Upper lobe of right lung (tissue), 1 donor: Measurements from ENCODE around the gene ADH1C. TPM values are rescaled to one million over a fixed set of nuclear protein-coding genes. Genes with fewer than 3 reads are reported as not detected.

Source experiments
- ATAC-seq: fragments of 200-7000 bp; cut with Tn5 transposase; one replicate; pipeline ENCODE4 v1.9.1; 2020; ENCODE audit warnings: mild to moderate bottlenecking, moderate library complexity
- DNase-seq: peaks from one replicate; pipeline ENCODE4 v3.0.0-alpha.2; 2020
- H3K27ac ChIP-seq: fragments of 200-600 bp; one replicate; pipeline ENCODE4 v1.8.0; 2022
- H3K27me3 ChIP-seq: fragments of 200-600 bp; one replicate; pipeline ENCODE4 v1.8.0; 2022; ENCODE audit warnings: mild to moderate bottlenecking
- H3K36me3 ChIP-seq: fragments of 200-600 bp; one replicate; pipeline ENCODE4 v1.8.0; 2022
- H3K4me1 ChIP-seq: fragments of 200-600 bp; one replicate; pipeline ENCODE4 v1.8.0; 2022
- H3K4me3 ChIP-seq: fragments of 200-600 bp; one replicate; pipeline ENCODE4 v1.8.0; 2022; ENCODE audit warnings: mild to moderate bottlenecking
- H3K9me3 ChIP-seq: fragments of 200-600 bp; one replicate; pipeline ENCODE4 v1.8.0; 2022
- intact Hi-C: fragments of 100-400 bp; cut with DNase I; formaldehyde crosslinking; loops from one replicate; pipeline ENCODE4 v1.11.0; 2022
- total RNA-seq: library from RNA; stranded (reverse); fragmentation: NEBNext Ultra II Directional; extraction: Animal tissue kit (Norgen Biotek cat#: 25700); gene quantifications from one replicate; pipeline ENCODE4 v1.2.1, GENCODE V29; 2021
- TF ChIP-seq, protein P1 (sequence below): fragments of 200-600 bp; IDR thresholded peaks from one replicate; pipeline ENCODE4 v1.8.0; 2022; ENCODE audit warnings: antibody characterized with exemption
- donor health status: DM: no; HTN: yes; CAD: no; lungs with severe emphysema.

ADH1C gene
- total RNA-seq, 1 donor from 2014 or later = 6.8 TPM

GRCh38 chr4:99362768-99363167, 10.2 kb upstream of the ADH1C start:
- H3K27me3 ChIP-seq = no peaks in the 10 kb centered on the region
- TF ChIP-seq, protein P1, sequence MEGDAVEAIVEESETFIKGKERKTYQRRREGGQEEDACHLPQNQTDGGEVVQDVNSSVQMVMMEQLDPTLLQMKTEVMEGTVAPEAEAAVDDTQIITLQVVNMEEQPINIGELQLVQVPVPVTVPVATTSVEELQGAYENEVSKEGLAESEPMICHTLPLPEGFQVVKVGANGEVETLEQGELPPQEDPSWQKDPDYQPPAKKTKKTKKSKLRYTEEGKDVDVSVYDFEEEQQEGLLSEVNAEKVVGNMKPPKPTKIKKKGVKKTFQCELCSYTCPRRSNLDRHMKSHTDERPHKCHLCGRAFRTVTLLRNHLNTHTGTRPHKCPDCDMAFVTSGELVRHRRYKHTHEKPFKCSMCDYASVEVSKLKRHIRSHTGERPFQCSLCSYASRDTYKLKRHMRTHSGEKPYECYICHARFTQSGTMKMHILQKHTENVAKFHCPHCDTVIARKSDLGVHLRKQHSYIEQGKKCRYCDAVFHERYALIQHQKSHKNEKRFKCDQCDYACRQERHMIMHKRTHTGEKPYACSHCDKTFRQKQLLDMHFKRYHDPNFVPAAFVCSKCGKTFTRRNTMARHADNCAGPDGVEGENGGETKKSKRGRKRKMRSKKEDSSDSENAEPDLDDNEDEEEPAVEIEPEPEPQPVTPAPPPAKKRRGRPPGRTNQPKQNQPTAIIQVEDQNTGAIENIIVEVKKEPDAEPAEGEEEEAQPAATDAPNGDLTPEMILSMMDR = no peak
- ATAC-seq = no peak
- no peak overlapping the region for H3K4me3 ChIP-seq
- no peak for DNase-seq
- H3K27ac ChIP-seq = no peak overlapping the region
- H3K36me3 ChIP-seq = no peaks in the 10 kb centered on the region
- H3K4me1 ChIP-seq = peaks cover 5% of the 10 kb centered on the region
- intact Hi-C loops = no loop called here
- no peaks in the 10 kb centered on the region for H3K9me3 ChIP-seq

GRCh38 chr4:99361899-99362275, 9.3 kb upstream of the ADH1C start:
- no peak overlapping the region for H3K4me3 ChIP-seq
- DNase-seq = no peak
- TF ChIP-seq, protein P1 = no peak
- intact Hi-C loops = no loop called here
- H3K27ac ChIP-seq = no peak overlapping the region
- H3K9me3 ChIP-seq = no peaks in the 10 kb centered on the region
- ATAC-seq = no peak
- H3K36me3 ChIP-seq = no peaks in the 10 kb centered on the region
- H3K4me1 ChIP-seq = peaks cover 5% of the 10 kb centered on the region
- H3K27me3 ChIP-seq = no peaks in the 10 kb centered on the region

GRCh38 chr4:99361268-99361898, 8.8 kb upstream of the ADH1C start:
- Histone ChIP-seq H3K27ac (peak overlapping the region; percentile 51), H3K36me3 (no peaks in the 10 kb centered on the region), H3K4me3 (no peak overlapping the region), H3K27me3 (no peaks in the 10 kb centered on the region), H3K4me1 (peaks cover 5% of the 10 kb centered on the region), H3K9me3 (no peaks in the 10 kb centered on the region)
- ATAC-seq = no peak
- TF ChIP-seq, protein P1 = no peak
- intact Hi-C loops = no loop called here
- DNase-seq = no peak

GRCh38 chr4:99359480-99360204, 7.1 kb upstream of the ADH1C start:
- intact Hi-C loops = no loop called here
- peak; percentile 20 for ATAC-seq

DNA sequence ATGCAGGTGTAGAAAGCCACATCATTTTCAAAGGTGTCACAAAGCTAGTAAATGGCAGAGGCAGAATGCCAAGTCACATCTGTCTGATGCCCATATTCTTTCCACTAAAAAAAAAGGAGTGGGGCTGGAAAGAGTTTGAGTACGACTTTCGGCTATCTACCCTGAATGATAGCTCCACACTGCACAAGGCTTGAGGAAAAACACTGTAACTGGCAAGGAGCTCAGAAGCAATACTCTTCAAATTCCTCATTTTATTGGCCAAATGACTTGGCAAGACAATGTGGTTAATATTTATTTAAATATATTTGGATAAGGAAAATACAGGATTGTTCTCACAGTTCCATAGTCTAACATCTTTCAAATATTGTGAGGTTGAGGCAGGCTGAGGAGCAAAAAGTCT, 5.4 kb upstream of the ADH1C start:
- ATAC-seq (no peak), DNase-seq (no peak)
- Histone ChIP-seq H3K4me1 (peaks cover 9% of the 10 kb centered on the region), H3K27me3 (no peaks in the 10 kb centered on the region), H3K4me3 (no peak overlapping the region), H3K27ac (no peak overlapping the region), H3K9me3 (no peaks in the 10 kb centered on the region), H3K36me3 (no peaks in the 10 kb centered on the region)
- intact Hi-C loops = no loop called here
- TF ChIP-seq, protein P1 = no peak

More at GRCh38 chr4:99359480-99360204, 7.1 kb upstream of the ADH1C start:
- TF ChIP-seq, protein P1 = no peak
- Histone ChIP-seq H3K4me1 (peaks cover 5% of the 10 kb centered on the region), H3K27me3 (no peaks in the 10 kb centered on the region), H3K27ac (no peak overlapping the region), H3K36me3 (no peaks in the 10 kb centered on the region), H3K9me3 (no peaks in the 10 kb centered on the region), H3K4me3 (no peak overlapping the region)
- no peak for DNase-seq
